Endothelial cell of umbilical vein (primary cell): Measurements from ENCODE around the gene GALNT1. TPM values are rescaled to one million over a fixed set of nuclear protein-coding genes. Genes with fewer than 3 reads are reported as not detected.

ENCODE experiments used
- BruUV-seq: library from RNA; stranded (reverse); fragments of 400-500 nt; replicated peaks from 2 replicates; lab custom pipeline; 2021; lab: Mats Ljungman, UMichigan
- CTCF ChIA-PET: fragments of 300-600, 350-600 bp; sonication (Branson Sonifier 250); formaldehyde crosslinking; loops from one replicate; lab custom pipeline; 2021; ENCODE audit warnings: antibody characterized with exemption, inconsistent platforms; lab: Charles Lee
- POLR2A ChIA-PET: fragments of 300-600, 350-600 bp; sonication (Branson Sonifier 250); formaldehyde crosslinking; loops from one replicate; lab custom pipeline; 2021; ENCODE audit warnings: antibody characterized with exemption, inconsistent platforms; lab: Charles Lee
- DNase-seq: peaks from one replicate; pipeline ENCODE4 v3.0.0-alpha.2; 2011; ENCODE audit warnings: low read depth, low spot score
- FAIRE-seq: peaks from 2 replicates; lab custom pipeline; 2011; peaks lifted over from hg19 to GRCh38; lab: Jason Lieb, UNC
- H2AFZ ChIP-seq: 2 replicates; pipeline ENCODE4 v1.6.0; 2012; ENCODE audit warnings: low read depth, low read length, control low read depth, inconsistent platforms
- H3K27ac ChIP-seq: 2 replicates; pipeline ENCODE4 v1.5.1; 2011; ENCODE audit warnings: low read depth, mild to moderate bottlenecking, control low read depth, low read length, moderate library complexity; ENCODE audit not compliant: insufficient read depth
- H3K27me3 ChIP-seq, 2 experiments: 2 replicates each; pipeline versions ENCODE4 v1.6.0 to v1.6.1; 2011; ENCODE audit warnings: low read length in 2 of 2, mixed read lengths in 1 of 2; ENCODE audit not compliant: control insufficient read depth in 2 of 2, insufficient read depth in 2 of 2
- H3K36me3 ChIP-seq, 2 experiments: 2 replicates in 1 of 2; 3 replicates in 1 of 2; pipeline ENCODE4 v1.5.1; 2011; ENCODE audit warnings: low read length in 2 of 2, mild to moderate bottlenecking in 1 of 2, moderate library complexity in 1 of 2; ENCODE audit not compliant: control insufficient read depth in 2 of 2, insufficient read depth in 2 of 2; ENCODE audit errors: extremely low read depth in 1 of 2
- H3K4me1 ChIP-seq: 3 replicates; pipeline ENCODE4 v1.5.1; 2011; ENCODE audit warnings: mild to moderate bottlenecking, low read length; ENCODE audit not compliant: control insufficient read depth, insufficient read depth; ENCODE audit errors: extremely low read depth
- H3K4me2 ChIP-seq: 2 replicates; pipeline ENCODE4 v1.6.1; 2011; ENCODE audit warnings: low read length, control low read depth, mixed read lengths; ENCODE audit not compliant: insufficient read depth
- H3K4me3 ChIP-seq, 3 experiments: fragments of 200-600 bp in 1 of 3; sonication (generic), shearing (Covaris generic) in 1 of 3; replicated peaks in 1 of 3; 2 replicates each; pipeline ENCODE4 v1.5.1; 2011 to 2016; ENCODE audit warnings: control low read depth in 3 of 3, low read length in 3 of 3, mild to moderate bottlenecking in 2 of 3, inconsistent platforms in 1 of 3, low read depth in 1 of 3, moderate library complexity in 1 of 3; ENCODE audit not compliant: insufficient read depth in 1 of 3
- H3K79me2 ChIP-seq: 2 replicates; pipeline ENCODE4 v1.6.0; 2012; ENCODE audit warnings: low read length, inconsistent platforms; ENCODE audit not compliant: control insufficient read depth, insufficient read depth
- H3K9ac ChIP-seq: replicated peaks from 2 replicates; pipeline ENCODE3; 2011; ENCODE audit warnings: low read length, control low read depth; ENCODE audit not compliant: insufficient read depth; ENCODE audit errors: extremely low read depth
- H3K9me1 ChIP-seq: replicated peaks from 3 replicates; pipeline ENCODE4 v1.6.0; 2011; ENCODE audit warnings: mild to moderate bottlenecking, low read length; ENCODE audit not compliant: control insufficient read depth, insufficient read depth; ENCODE audit errors: extremely low read depth
- H3K9me3 ChIP-seq: replicated peaks from 2 replicates; pipeline ENCODE4 v1.5.1; 2012; ENCODE audit warnings: low read length, inconsistent platforms; ENCODE audit not compliant: control insufficient read depth, insufficient read depth
- H4K20me1 ChIP-seq: replicated peaks from 2 replicates; pipeline ENCODE3; 2011; ENCODE audit warnings: mild to moderate bottlenecking, low read length; ENCODE audit not compliant: control insufficient read depth, insufficient read depth; ENCODE audit errors: extremely low read depth
- CTCF ChIP-seq, 2 donors: IDR thresholded peaks; 1 replicate in 1 of 2; 2 replicates in 1 of 2; pipeline ENCODE4 v1.5.1; 2011; ENCODE audit warnings: low read length in 2 of 2, mild to moderate bottlenecking in 2 of 2, moderate library complexity in 2 of 2, control low read depth in 1 of 2, inconsistent platforms in 1 of 2, low read depth in 1 of 2; ENCODE audit not compliant: insufficient read depth in 1 of 2; ENCODE audit errors: extremely low read depth in 1 of 2
- EZH2 ChIP-seq: IDR thresholded peaks from 2 replicates; pipeline ENCODE4 v1.6.1; 2012; ENCODE audit warnings: borderline replicate concordance, low read depth, mild to moderate bottlenecking, moderate library complexity, low read length, inconsistent platforms; ENCODE audit not compliant: severe bottlenecking
- FOS ChIP-seq: IDR thresholded peaks from 2 replicates; pipeline ENCODE4 v1.6.1; 2011; ENCODE audit warnings: mild to moderate bottlenecking, low read length, moderate library complexity, borderline replicate concordance; ENCODE audit not compliant: insufficient read depth
- MYC ChIP-seq: IDR thresholded peaks from one replicate; pipeline ENCODE4 v1.6.1; 2011; ENCODE audit warnings: mild to moderate bottlenecking, low read depth, low read length
- POLR2AphosphoS5 ChIP-seq: IDR thresholded peaks from 2 replicates; pipeline ENCODE4 v1.6.1; 2012; ENCODE audit warnings: low read depth, mild to moderate bottlenecking, control low read depth, low read length, moderate library complexity; ENCODE audit not compliant: insufficient read depth
- dilution Hi-C: fragments of 300-500 bp; cut with MboI; formaldehyde crosslinking; loops from one replicate; pipeline ENCODE4 v1.15.0; 2019; ENCODE audit warnings: low sequenced_read_pairs; ENCODE audit not compliant: extremely low pct_ligation_motif_present
- intact Hi-C: fragments of 100-400 bp; cut with micrococcal nuclease; formaldehyde crosslinking; loops from one replicate; pipeline ENCODE4 v1.10.0; 2022
- polyA plus RNA-seq, 4 experiments: library from polyadenylated mRNA; depleted of rRNA in 3 of 4; stranded (reverse) in 3 of 4; unstranded in 1 of 4; fragments of >200 nt; gene quantifications; 2 replicates each; pipeline versions ENCODE4 v1.2.1 to v1.2.3, GENCODE V29; 2011 to 2012; ENCODE audit warnings: missing spikeins in 1 of 4
- total RNA-seq: library from RNA; stranded (reverse); gene quantifications from 2 replicates; pipeline ENCODE4 v1.2.3, GENCODE V29; 2021

GALNT1 gene
- total and polyA plus RNA-seq, 2 donors (not counting 3 experiments of a cell fraction or from before 2014, with no cell fraction given) = 89.9 to 360 TPM

- dilution Hi-C loops (no loop called here), intact Hi-C loops (no loop called here)
- no peak for FAIRE-seq
- H3K4me1 ChIP-seq = no peaks in the 10 kb centered on the region
- TF ChIP-seq FOS (no peak), MYC (no peak), EZH2 (no peak)
- no peaks in the 10 kb centered on the region for H4K20me1 ChIP-seq
- H3K4me2 ChIP-seq = no peak overlapping the region
- POLR2A ChIA-PET = interaction anchor here (0.6 kb wide), 1 partner anchor 491 kb away, joined by 4 read pairs; the partner anchor contains the start of gene ZNF397
- H3K27ac ChIP-seq = no peak overlapping the region
- no peak for DNase-seq
- no TSS peak for BruUV-seq
- no peaks in the 10 kb centered on the region for H3K36me3 ChIP-seq
- no peaks in the 10 kb centered on the region for H3K9me3 ChIP-seq
- H3K4me3 ChIP-seq = no peak overlapping the region
- CTCF ChIA-PET = interaction anchor here (0.6 kb wide), 1 partner anchor 212 kb away, joined by 6 read pairs; no protein-coding TSS in a partner anchor
- no peaks in the 10 kb centered on the region for H3K9me1 ChIP-seq
- H2AFZ ChIP-seq = no peak overlapping the region
- no peaks in the 10 kb centered on the region for H3K27me3 ChIP-seq
- no peak overlapping the region for H3K9ac ChIP-seq
- H3K79me2 ChIP-seq = no peaks in the 10 kb centered on the region
These were observed 150.2 kb downstream of the GALNT1 start for GRCh38 chr18:35731701-35732100.

- Histone ChIP-seq H3K27ac (no peak overlapping the region), H3K4me2 (no peak overlapping the region), H3K9me3 (no peaks in the 10 kb centered on the region), H3K36me3 (no peaks in the 10 kb centered on the region), H3K9ac (no peak overlapping the region), H3K4me1 (no peaks in the 10 kb centered on the region), H3K79me2 (no peaks in the 10 kb centered on the region), H2AFZ (no peak overlapping the region), H3K9me1 (no peaks in the 10 kb centered on the region), H4K20me1 (no peaks in the 10 kb centered on the region), H3K4me3 (no peak overlapping the region), H3K27me3 (no peaks in the 10 kb centered on the region)
- DNase-seq (no peak), FAIRE-seq (no peak)
- no peak for TF ChIP-seq MYC
- no peak for TF ChIP-seq FOS
- no peak for TF ChIP-seq CTCF (IDR thresholded peaks at IDR 0.05; ENCODE audit: extremely low read depth in 1 of 2, insufficient read depth in 1 of 2, low read depth in 1 of 2, low read length in 2 of 2)
- no peak for TF ChIP-seq POLR2AphosphoS5
- dilution Hi-C loops = no loop called here
- ChIA-PET CTCF (no interaction called here), POLR2A (no interaction called here)
- BruUV-seq = no TSS peak
- intact Hi-C loops = no loop called here
These were observed 150.6 kb downstream of the GALNT1 start for GRCh38 chr18:35732162-35732561.
